Measurements from ENCODE around the gene PLA2G12A. TPM values are rescaled to one million over a fixed set of nuclear protein-coding genes. Genes with fewer than 3 reads are reported as not detected.

The PLA2G12A gene
- total and polyA plus RNA-seq, 4 donors = 24.2 to 36.0 (median 31.3) TPM

DNA sequence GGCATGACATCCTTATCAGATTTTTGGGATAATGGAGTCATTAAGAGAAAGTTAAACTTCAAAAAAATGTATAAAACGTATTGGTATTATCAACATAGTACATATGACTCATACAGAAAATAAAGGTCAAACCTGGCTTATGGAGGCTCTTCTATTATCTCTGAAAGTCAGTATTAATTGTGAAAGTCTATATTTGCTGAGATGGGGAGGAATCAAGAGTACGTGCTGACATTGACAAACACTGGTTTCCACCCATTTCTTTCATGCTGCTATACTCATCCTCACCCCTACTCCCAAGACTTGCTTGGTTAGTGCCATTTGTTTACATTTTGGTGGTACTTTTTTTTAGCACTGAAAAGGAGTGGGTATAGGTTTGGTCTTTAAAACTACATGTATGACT, 30.8 kb upstream of the PLA2G12A start:
- H3K36me3 ChIP-seq (ENCODE audit: control insufficient read depth in 4 of 4, insufficient read depth in 4 of 4, low read length in 4 of 4) = peaks cover 0 to 3% (median 0%) of the 10 kb centered on the region in 4 donors
- H3K4me1 ChIP-seq (ENCODE audit: control insufficient read depth in 5 of 5, insufficient read depth in 5 of 5, low read length in 5 of 5) = peaks cover 0 to 11% (median 0%) of the 10 kb centered on the region in 5 donors
- no peak overlapping the region for H3K9ac ChIP-seq (ENCODE audit: insufficient read depth in 1 of 2, low read length in 2 of 2)
- no peak for DNase-seq
- WGBS, 2 donors = 69 to 84% methylated on average over 2 of the region's 2 CpGs
- no peak for ATAC-seq (ENCODE audit: insufficient read depth, low FRiP score)
- H3K9me3 ChIP-seq (ENCODE audit: control insufficient read depth in 4 of 4, insufficient read depth in 3 of 4, low read length in 3 of 4) = no peaks in the 10 kb centered on the region
- no peaks in the 10 kb centered on the region for H3K27me3 ChIP-seq (ENCODE audit: control insufficient read depth in 3 of 3, insufficient read depth in 3 of 3, low read length in 2 of 3)
- no peak overlapping the region for H3K27ac ChIP-seq (ENCODE audit: low read depth in 1 of 2, low read length in 1 of 2)
- TF ChIP-seq CTCF (IDR thresholded peaks at IDR 0.05; ENCODE audit: control extremely low read depth, extremely low read depth) = no peak
- no peak overlapping the region for H3K4me3 ChIP-seq

- TF ChIP-seq CTCF (IDR thresholded peaks at IDR 0.05; ENCODE audit: control extremely low read depth, extremely low read depth) = no peak
- no peak for DNase-seq
- H3K4me3 ChIP-seq = no peak overlapping the region
- 82 to 88% methylated on average over 3 of the region's 3 CpGs for WGBS, 2 donors
- ATAC-seq (ENCODE audit: insufficient read depth, low FRiP score) = no peak
- H3K4me1 ChIP-seq (ENCODE audit: control insufficient read depth in 5 of 5, insufficient read depth in 5 of 5, low read length in 5 of 5) = no peaks in the 10 kb centered on the region
- H3K27ac ChIP-seq (ENCODE audit: low read depth in 1 of 2, low read length in 1 of 2) = no peak overlapping the region
- no peak overlapping the region for H3K9ac ChIP-seq (ENCODE audit: insufficient read depth in 1 of 2, low read length in 2 of 2)
- H3K36me3 ChIP-seq (ENCODE audit: control insufficient read depth in 4 of 4, insufficient read depth in 4 of 4, low read length in 4 of 4) = no peaks in the 10 kb centered on the region
- H3K9me3 ChIP-seq (ENCODE audit: control insufficient read depth in 4 of 4, insufficient read depth in 3 of 4, low read length in 3 of 4) = no peaks in the 10 kb centered on the region
- no peaks in the 10 kb centered on the region for H3K27me3 ChIP-seq (ENCODE audit: control insufficient read depth in 3 of 3, insufficient read depth in 3 of 3, low read length in 2 of 3)
These were observed 25.8 kb upstream of the PLA2G12A start for GRCh38 chr4:109755656-109756055.

DNA sequence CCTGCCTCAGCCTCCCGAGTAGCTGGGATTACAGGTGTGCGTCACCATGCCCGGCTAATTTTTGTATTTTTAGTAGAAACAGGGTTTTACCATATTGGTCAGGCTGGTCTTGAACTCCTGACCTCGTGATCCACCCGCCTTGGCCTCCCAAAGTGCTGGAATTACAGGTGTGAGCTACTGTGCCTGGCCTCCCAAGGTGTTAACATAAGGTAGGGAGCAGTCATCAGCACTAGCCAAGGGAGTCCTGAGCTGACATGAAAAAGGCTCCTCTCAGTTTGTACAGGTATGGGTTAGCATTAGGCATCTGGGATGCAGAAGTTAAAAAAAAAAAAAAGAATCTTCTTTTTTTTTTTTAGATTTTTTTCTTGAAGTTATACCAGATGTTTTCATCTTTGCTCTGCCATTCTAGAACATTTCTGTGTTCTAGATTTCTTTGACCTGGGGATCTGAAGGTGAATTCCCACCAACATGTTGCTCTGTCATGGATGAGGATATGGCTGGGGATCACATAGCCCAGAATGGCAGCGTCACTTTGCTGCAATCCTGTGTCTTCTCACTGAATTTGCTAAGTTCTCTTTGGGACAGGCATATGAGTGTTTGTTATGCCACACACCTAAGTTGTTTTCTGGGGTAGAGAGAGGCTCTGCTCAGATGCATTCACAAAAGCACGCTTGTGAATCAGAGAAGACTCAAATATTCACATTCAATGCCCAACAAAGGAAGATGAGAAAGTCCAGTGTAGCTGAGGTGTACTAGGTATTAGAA, 24.4 kb upstream of the PLA2G12A start:
- ATAC-seq (ENCODE audit: insufficient read depth, low FRiP score) = no peak
- WGBS, 2 donors = 84 to 93% methylated on average over 7 of the region's 7 CpGs
- no peak overlapping the region for H3K4me3 ChIP-seq
- no peak for TF ChIP-seq CTCF (IDR thresholded peaks at IDR 0.05; ENCODE audit: control extremely low read depth, extremely low read depth)
- H3K36me3 ChIP-seq (ENCODE audit: control insufficient read depth in 4 of 4, insufficient read depth in 4 of 4, low read length in 4 of 4) = no peaks in the 10 kb centered on the region
- no peak for DNase-seq
- no peak overlapping the region for H3K9ac ChIP-seq (ENCODE audit: insufficient read depth in 1 of 2, low read length in 2 of 2)
- H3K27me3 ChIP-seq (ENCODE audit: control insufficient read depth in 3 of 3, insufficient read depth in 3 of 3, low read length in 2 of 3) = no peaks in the 10 kb centered on the region
- H3K9me3 ChIP-seq (ENCODE audit: control insufficient read depth in 4 of 4, insufficient read depth in 3 of 4, low read length in 3 of 4) = no peaks in the 10 kb centered on the region
- H3K27ac ChIP-seq (ENCODE audit: low read depth in 1 of 2, low read length in 1 of 2) = no peak overlapping the region
- H3K4me1 ChIP-seq (ENCODE audit: control insufficient read depth in 5 of 5, insufficient read depth in 5 of 5, low read length in 5 of 5) = no peaks in the 10 kb centered on the region
